Liver (tissue), 3 donors: Measurements from ENCODE around the gene ASIC3.
"Not testable (repeated sequence)": the region's sequence is repeated elsewhere in the genome, so short reads cannot be mapped to it uniquely, and the experiment has no call there.

Experiments
- EGR1 ChIP-seq, 2 donors: IDR thresholded peaks; 2 replicates each; pipeline ENCODE4 v1.6.1; 2016 to 2018; ENCODE audit warnings: antibody characterized with exemption in 2 of 2, low read depth in 2 of 2
- FOXA1 ChIP-seq: IDR thresholded peaks from 2 replicates; pipeline ENCODE4 v1.6.1; 2016; ENCODE audit warnings: antibody characterized with exemption
- GABPA ChIP-seq, 2 donors: IDR thresholded peaks in 1 of 2; conservative IDR thresholded peaks in 1 of 2; 2 replicates each; pipeline ENCODE4 v1.6.1; 2016; ENCODE audit warnings: antibody characterized with exemption in 2 of 2, mild to moderate bottlenecking in 1 of 2, moderate library complexity in 1 of 2
- HNF4A ChIP-seq, 2 donors: conservative IDR thresholded peaks; 2 replicates each; pipeline ENCODE4 v1.6.1; 2016; ENCODE audit warnings: antibody characterized with exemption in 2 of 2, mild to moderate bottlenecking in 2 of 2
- HNF4G ChIP-seq: IDR thresholded peaks from 2 replicates; pipeline ENCODE4 v1.6.1; 2016; ENCODE audit warnings: antibody characterized with exemption
- JUND ChIP-seq, 2 donors: IDR thresholded peaks; 2 replicates each; pipeline ENCODE4 v1.6.1; 2016; ENCODE audit warnings: antibody characterized with exemption in 2 of 2
- RAD21 ChIP-seq, 2 donors: IDR thresholded peaks; 2 replicates each; pipeline ENCODE4 v1.6.1; 2016; ENCODE audit warnings: antibody characterized with exemption in 2 of 2, mild to moderate bottlenecking in 2 of 2
- TAF1 ChIP-seq: conservative IDR thresholded peaks from 2 replicates; pipeline ENCODE4 v1.6.1; 2016; ENCODE audit warnings: antibody characterized with exemption, mild to moderate bottlenecking
- TF ChIP-seq, protein P1 (sequence below): IDR thresholded peaks from 2 replicates; pipeline ENCODE4 v1.6.1; 2016; ENCODE audit warnings: antibody characterized with exemption, mild to moderate bottlenecking
- TF ChIP-seq, protein P2 (sequence below): fragments of 150-350 bp; IDR thresholded peaks from 2 replicates; pipeline ENCODE4 v1.5.1; 2017; ENCODE audit warnings: improper control_type of control experiment, low read depth, low read length; ENCODE audit not compliant: missing input control
- TF ChIP-seq, protein P3 (sequence below): IDR thresholded peaks from 2 replicates; pipeline ENCODE4 v1.6.1; 2016; ENCODE audit warnings: antibody characterized with exemption
- TF ChIP-seq, protein P4 (sequence below): IDR thresholded peaks from 2 replicates; pipeline ENCODE4 v1.6.1; 2016; ENCODE audit warnings: antibody characterized with exemption
- donor health status: healthy.
- donor health status: healthy.

DNA sequence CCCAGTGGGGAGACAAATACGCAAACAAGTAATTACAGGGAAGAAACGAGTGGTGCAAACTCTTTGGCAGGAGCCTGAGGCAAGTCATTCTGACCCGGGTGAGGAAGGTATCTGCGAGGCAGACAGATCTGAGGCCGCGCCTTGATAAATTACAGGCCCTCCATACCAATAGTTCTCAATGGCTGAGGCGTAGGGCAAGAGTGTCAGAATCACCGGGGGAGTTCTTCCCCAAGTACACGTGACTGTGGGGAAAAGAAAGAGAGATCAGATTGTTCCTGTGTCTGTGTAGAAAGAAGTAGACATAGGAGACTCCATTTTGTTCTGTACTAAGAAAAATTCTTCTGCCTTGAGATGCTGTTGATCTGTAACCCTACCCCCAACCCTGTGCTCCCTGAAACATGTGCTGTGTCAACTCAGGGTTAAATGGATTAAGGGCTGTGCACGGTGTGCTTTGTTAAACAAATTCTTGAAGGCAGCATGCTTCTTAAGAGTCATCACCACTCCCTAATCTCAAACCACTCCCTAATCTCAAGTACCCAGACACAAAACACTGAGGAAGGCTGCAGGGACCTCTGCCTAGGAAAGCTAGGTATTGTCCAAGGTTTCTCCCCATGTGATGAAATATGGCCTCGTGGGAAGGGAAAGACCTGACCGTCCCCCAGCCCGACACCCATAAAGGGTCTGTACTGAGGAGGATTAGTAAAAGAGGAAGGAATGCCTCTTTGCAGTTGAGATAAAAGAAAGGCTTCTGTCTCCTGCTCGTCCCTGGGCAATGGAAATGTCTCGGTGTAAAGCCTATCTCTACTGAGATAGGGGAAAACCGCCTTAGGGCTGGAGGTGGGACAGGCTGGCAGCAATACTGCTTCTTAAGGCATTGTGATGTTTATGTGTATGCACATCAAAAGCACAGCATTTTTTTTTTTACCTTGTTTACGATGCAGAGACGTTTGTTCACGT, 21.3 kb upstream of the ASIC3 start:
- TF ChIP-seq, protein P1, sequence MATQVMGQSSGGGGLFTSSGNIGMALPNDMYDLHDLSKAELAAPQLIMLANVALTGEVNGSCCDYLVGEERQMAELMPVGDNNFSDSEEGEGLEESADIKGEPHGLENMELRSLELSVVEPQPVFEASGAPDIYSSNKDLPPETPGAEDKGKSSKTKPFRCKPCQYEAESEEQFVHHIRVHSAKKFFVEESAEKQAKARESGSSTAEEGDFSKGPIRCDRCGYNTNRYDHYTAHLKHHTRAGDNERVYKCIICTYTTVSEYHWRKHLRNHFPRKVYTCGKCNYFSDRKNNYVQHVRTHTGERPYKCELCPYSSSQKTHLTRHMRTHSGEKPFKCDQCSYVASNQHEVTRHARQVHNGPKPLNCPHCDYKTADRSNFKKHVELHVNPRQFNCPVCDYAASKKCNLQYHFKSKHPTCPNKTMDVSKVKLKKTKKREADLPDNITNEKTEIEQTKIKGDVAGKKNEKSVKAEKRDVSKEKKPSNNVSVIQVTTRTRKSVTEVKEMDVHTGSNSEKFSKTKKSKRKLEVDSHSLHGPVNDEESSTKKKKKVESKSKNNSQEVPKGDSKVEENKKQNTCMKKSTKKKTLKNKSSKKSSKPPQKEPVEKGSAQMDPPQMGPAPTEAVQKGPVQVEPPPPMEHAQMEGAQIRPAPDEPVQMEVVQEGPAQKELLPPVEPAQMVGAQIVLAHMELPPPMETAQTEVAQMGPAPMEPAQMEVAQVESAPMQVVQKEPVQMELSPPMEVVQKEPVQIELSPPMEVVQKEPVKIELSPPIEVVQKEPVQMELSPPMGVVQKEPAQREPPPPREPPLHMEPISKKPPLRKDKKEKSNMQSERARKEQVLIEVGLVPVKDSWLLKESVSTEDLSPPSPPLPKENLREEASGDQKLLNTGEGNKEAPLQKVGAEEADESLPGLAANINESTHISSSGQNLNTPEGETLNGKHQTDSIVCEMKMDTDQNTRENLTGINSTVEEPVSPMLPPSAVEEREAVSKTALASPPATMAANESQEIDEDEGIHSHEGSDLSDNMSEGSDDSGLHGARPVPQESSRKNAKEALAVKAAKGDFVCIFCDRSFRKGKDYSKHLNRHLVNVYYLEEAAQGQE, result not testable (repeated sequence)
- not testable (repeated sequence) for TF ChIP-seq RAD21 (IDR thresholded peaks at IDR 0.05); GABPA (IDR thresholded peaks at IDR 0.05 in 1 of 2, conservative IDR thresholded peaks at IDR 0.05 in 1 of 2); FOXA1; JUND (IDR thresholded peaks at IDR 0.05); EGR1 (IDR thresholded peaks at IDR 0.05; ENCODE audit: low read depth in 2 of 2); HNF4A (conservative IDR thresholded peaks at IDR 0.05); TAF1; HNF4G
- TF ChIP-seq, protein P2, sequence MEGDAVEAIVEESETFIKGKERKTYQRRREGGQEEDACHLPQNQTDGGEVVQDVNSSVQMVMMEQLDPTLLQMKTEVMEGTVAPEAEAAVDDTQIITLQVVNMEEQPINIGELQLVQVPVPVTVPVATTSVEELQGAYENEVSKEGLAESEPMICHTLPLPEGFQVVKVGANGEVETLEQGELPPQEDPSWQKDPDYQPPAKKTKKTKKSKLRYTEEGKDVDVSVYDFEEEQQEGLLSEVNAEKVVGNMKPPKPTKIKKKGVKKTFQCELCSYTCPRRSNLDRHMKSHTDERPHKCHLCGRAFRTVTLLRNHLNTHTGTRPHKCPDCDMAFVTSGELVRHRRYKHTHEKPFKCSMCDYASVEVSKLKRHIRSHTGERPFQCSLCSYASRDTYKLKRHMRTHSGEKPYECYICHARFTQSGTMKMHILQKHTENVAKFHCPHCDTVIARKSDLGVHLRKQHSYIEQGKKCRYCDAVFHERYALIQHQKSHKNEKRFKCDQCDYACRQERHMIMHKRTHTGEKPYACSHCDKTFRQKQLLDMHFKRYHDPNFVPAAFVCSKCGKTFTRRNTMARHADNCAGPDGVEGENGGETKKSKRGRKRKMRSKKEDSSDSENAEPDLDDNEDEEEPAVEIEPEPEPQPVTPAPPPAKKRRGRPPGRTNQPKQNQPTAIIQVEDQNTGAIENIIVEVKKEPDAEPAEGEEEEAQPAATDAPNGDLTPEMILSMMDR, result not testable (repeated sequence)
- TF ChIP-seq, protein P3, sequence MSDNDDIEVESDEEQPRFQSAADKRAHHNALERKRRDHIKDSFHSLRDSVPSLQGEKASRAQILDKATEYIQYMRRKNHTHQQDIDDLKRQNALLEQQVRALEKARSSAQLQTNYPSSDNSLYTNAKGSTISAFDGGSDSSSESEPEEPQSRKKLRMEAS, result not testable (repeated sequence)
- TF ChIP-seq, protein P4, sequence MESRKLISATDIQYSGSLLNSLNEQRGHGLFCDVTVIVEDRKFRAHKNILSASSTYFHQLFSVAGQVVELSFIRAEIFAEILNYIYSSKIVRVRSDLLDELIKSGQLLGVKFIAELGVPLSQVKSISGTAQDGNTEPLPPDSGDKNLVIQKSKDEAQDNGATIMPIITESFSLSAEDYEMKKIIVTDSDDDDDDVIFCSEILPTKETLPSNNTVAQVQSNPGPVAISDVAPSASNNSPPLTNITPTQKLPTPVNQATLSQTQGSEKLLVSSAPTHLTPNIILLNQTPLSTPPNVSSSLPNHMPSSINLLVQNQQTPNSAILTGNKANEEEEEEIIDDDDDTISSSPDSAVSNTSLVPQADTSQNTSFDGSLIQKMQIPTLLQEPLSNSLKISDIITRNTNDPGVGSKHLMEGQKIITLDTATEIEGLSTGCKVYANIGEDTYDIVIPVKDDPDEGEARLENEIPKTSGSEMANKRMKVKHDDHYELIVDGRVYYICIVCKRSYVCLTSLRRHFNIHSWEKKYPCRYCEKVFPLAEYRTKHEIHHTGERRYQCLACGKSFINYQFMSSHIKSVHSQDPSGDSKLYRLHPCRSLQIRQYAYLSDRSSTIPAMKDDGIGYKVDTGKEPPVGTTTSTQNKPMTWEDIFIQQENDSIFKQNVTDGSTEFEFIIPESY, result not testable (repeated sequence)
